B cell (primary cell): ENCODE data around the gene NCK1.

Experiments
- EZH2 ChIP-seq: IDR thresholded peaks from 2 replicates; pipeline ENCODE4 v1.6.1; 2012; ENCODE audit warnings: borderline replicate concordance, low read depth, mild to moderate bottlenecking, moderate library complexity, low read length; ENCODE audit not compliant: insufficient read depth, poor library complexity, severe bottlenecking
- TF ChIP-seq, protein P1 (sequence below): fragments of 200-600 bp; IDR thresholded peaks from one replicate; pipeline ENCODE4 v1.8.0; 2022; ENCODE audit warnings: antibody characterized with exemption, mild to moderate bottlenecking

DNA sequence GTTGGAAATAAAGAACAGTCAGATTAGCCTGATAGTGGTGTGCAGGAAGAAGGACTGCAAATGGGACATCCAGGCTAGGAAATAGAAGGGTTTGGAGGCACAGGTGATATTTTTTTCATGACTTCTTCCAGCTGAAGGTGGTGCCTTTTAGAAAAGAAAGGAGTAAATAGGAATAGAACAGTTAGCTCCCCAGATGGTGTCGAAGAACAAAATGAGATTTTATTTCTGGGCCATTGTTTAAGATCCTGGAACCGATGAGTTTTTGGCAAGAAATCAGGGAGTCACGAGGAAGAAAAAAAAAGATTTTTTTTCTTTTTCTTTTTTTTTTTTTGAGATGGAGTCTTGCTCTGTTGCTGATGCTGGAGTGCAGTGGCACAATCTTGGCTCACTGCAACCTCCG lies 9.8 kb upstream of the NCK1 start:
- TF ChIP-seq EZH2: no peak
- TF ChIP-seq, protein P1, sequence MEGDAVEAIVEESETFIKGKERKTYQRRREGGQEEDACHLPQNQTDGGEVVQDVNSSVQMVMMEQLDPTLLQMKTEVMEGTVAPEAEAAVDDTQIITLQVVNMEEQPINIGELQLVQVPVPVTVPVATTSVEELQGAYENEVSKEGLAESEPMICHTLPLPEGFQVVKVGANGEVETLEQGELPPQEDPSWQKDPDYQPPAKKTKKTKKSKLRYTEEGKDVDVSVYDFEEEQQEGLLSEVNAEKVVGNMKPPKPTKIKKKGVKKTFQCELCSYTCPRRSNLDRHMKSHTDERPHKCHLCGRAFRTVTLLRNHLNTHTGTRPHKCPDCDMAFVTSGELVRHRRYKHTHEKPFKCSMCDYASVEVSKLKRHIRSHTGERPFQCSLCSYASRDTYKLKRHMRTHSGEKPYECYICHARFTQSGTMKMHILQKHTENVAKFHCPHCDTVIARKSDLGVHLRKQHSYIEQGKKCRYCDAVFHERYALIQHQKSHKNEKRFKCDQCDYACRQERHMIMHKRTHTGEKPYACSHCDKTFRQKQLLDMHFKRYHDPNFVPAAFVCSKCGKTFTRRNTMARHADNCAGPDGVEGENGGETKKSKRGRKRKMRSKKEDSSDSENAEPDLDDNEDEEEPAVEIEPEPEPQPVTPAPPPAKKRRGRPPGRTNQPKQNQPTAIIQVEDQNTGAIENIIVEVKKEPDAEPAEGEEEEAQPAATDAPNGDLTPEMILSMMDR: no peak
